ENCODE results near the gene RADIL. TPM values are rescaled to one million over a fixed set of nuclear protein-coding genes. Genes with fewer than 3 reads are reported as not detected.
A peak's percentile ranks its signal among the peaks of the same experiment; 100 is the strongest.

Gene RADIL
- total RNA-seq, 4 donors from 2014 or later = 4.4 to 11.4 (median 8.8) TPM

DNA sequence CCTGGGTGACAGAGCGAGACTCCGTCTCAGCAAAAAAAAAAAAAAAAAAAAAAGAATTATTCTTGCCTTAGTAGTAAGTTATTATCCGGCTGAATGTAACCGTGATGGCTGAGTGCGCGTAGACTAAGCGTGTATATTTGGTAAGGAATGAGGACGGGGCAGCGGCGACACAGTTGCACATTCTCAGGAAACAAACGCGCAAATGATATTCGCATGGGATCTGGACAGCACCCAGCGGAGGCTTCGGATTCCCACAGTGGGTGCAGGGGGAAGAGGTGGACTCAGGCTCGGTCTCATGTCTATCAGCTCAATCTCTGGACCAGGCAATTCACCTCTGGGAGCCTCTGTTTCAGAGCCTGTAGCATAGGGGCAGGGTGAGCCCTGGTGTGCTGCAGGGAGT is 50.8 kb downstream of the RADIL start:
- 91 to 96% methylated on average over 5 to 14 of the region's 16 CpGs for WGBS, 2 donors (ENCODE audit: low coverage in 1 of 2)
- H3K27ac ChIP-seq = no peak overlapping the region
- TF ChIP-seq, protein P1, sequence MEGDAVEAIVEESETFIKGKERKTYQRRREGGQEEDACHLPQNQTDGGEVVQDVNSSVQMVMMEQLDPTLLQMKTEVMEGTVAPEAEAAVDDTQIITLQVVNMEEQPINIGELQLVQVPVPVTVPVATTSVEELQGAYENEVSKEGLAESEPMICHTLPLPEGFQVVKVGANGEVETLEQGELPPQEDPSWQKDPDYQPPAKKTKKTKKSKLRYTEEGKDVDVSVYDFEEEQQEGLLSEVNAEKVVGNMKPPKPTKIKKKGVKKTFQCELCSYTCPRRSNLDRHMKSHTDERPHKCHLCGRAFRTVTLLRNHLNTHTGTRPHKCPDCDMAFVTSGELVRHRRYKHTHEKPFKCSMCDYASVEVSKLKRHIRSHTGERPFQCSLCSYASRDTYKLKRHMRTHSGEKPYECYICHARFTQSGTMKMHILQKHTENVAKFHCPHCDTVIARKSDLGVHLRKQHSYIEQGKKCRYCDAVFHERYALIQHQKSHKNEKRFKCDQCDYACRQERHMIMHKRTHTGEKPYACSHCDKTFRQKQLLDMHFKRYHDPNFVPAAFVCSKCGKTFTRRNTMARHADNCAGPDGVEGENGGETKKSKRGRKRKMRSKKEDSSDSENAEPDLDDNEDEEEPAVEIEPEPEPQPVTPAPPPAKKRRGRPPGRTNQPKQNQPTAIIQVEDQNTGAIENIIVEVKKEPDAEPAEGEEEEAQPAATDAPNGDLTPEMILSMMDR (IDR thresholded peaks at IDR 0.05) = no peak
- TF ChIP-seq EP300 (IDR thresholded peaks at IDR 0.05) (no peak), POLR2AphosphoS5 (IDR thresholded peaks at IDR 0.05) (no peak), POLR2A (IDR thresholded peaks at IDR 0.05) (no peak)

GRCh38 chr7:4831723-4832495 is 51.6 kb downstream of the RADIL start:
- Histone ChIP-seq H3K9me3 (no peaks in the 10 kb centered on the region), H3K36me3 (peaks cover 0 to 29% of the 10 kb centered on the region in 2 donors), H3K27ac (no peak overlapping the region), H3K4me3 (no peak overlapping the region), H3K27me3 (no peaks in the 10 kb centered on the region), H3K4me1 (peaks cover 0 to 2% (median 0%) of the 10 kb centered on the region in 3 donors)
- ATAC-seq = no peak
- TF ChIP-seq POLR2A (IDR thresholded peaks at IDR 0.05) = no peak
- TF ChIP-seq POLR2AphosphoS5 (IDR thresholded peaks at IDR 0.05) = no peak
- TF ChIP-seq, protein P1 (IDR thresholded peaks at IDR 0.05) = no peak
- no peak for TF ChIP-seq EP300 (IDR thresholded peaks at IDR 0.05)
- WGBS, 2 donors (ENCODE audit: low coverage in 1 of 2) = 80 to 89% methylated on average over 14 of the region's 17 CpGs

More for the DNA sequence above, 50.8 kb downstream of the RADIL start:
- Histone ChIP-seq H3K9me3 (no peaks in the 10 kb centered on the region), H3K4me1 (peaks cover 0 to 6% (median 0%) of the 10 kb centered on the region in 3 donors), H3K27me3 (no peaks in the 10 kb centered on the region), H3K36me3 (peaks cover 0 to 29% of the 10 kb centered on the region in 2 donors), H3K4me3 (no peak overlapping the region)
- no peak for ATAC-seq

- H3K27me3 ChIP-seq = no peaks in the 10 kb centered on the region
- ATAC-seq = peak; percentile 82
These were observed 53.3 kb downstream of the RADIL start for GRCh38 chr7:4830176-4830575.

GRCh38 chr7:4828720-4829383 is 54.7 kb downstream of the RADIL start:
- H3K36me3 ChIP-seq = peaks cover 0 to 5% of the 10 kb centered on the region in 2 donors
- H3K27me3 ChIP-seq = no peaks in the 10 kb centered on the region
- no peaks in the 10 kb centered on the region for H3K9me3 ChIP-seq
- TF ChIP-seq, protein P1 (IDR thresholded peaks at IDR 0.05) = no peak
- no peak for TF ChIP-seq POLR2AphosphoS5 (IDR thresholded peaks at IDR 0.05)
- TF ChIP-seq EP300 (IDR thresholded peaks at IDR 0.05) = no peak
- no peak for TF ChIP-seq POLR2A (IDR thresholded peaks at IDR 0.05)
- ATAC-seq = peak; percentile 41
- 74 to 80% methylated on average over 3 to 11 of the region's 17 CpGs for WGBS, 2 donors (ENCODE audit: low coverage in 1 of 2)
- H3K27ac ChIP-seq = no peak overlapping the region
- H3K4me1 ChIP-seq = no peaks in the 10 kb centered on the region
- no peak overlapping the region for H3K4me3 ChIP-seq

More at GRCh38 chr7:4830176-4830575, 53.3 kb downstream of the RADIL start:
- peaks cover 0 to 18% of the 10 kb centered on the region in 2 donors for H3K36me3 ChIP-seq
- WGBS, 2 donors (ENCODE audit: low coverage in 1 of 2) = 40% methylated on average over 2 of the region's 14 CpGs; no CpG with 5 or more reads in 1 of the 2 donors
- TF ChIP-seq EP300 (IDR thresholded peaks at IDR 0.05) (no peak), POLR2A (IDR thresholded peaks at IDR 0.05) (no peak), POLR2AphosphoS5 (IDR thresholded peaks at IDR 0.05) (no peak)
- TF ChIP-seq, protein P1 (IDR thresholded peaks at IDR 0.05) = peak in 3 of 4 experiments; percentile 72 to 88 (median 81)
- no peaks in the 10 kb centered on the region for H3K4me1 ChIP-seq
- H3K27ac ChIP-seq = no peak overlapping the region
- no peaks in the 10 kb centered on the region for H3K9me3 ChIP-seq
- H3K4me3 ChIP-seq = no peak overlapping the region

All from gastroesophageal sphincter (tissue), 4 donors.